ENCODE results near the gene SERAC1.
"Not testable (repeated sequence)": the region's sequence is repeated elsewhere in the genome, so short reads cannot be mapped to it uniquely, and the experiment has no call there.

The SERAC1 gene

DNA sequence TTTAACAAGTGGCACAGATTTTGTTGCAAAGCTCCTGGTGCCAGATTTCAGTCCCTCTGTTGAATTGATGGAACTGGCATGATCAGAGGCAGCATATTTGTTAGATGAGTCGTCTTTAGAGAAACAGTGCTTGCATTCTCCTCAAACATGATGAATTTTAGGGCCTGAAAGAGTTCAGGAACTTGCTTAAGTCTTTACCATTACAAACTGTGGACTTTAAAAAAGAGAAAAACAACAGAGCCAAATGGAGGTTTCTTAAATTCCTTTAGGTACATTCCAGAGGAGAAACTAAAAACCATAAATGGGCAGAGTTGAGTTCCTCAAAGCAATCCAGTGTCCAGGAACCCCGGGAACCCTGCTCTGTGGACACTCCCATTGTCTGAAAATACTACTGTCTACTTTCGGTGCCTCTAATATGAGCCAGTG lies 2.6 kb upstream of the SERAC1 start:
- TF ChIP-seq, protein P1, sequence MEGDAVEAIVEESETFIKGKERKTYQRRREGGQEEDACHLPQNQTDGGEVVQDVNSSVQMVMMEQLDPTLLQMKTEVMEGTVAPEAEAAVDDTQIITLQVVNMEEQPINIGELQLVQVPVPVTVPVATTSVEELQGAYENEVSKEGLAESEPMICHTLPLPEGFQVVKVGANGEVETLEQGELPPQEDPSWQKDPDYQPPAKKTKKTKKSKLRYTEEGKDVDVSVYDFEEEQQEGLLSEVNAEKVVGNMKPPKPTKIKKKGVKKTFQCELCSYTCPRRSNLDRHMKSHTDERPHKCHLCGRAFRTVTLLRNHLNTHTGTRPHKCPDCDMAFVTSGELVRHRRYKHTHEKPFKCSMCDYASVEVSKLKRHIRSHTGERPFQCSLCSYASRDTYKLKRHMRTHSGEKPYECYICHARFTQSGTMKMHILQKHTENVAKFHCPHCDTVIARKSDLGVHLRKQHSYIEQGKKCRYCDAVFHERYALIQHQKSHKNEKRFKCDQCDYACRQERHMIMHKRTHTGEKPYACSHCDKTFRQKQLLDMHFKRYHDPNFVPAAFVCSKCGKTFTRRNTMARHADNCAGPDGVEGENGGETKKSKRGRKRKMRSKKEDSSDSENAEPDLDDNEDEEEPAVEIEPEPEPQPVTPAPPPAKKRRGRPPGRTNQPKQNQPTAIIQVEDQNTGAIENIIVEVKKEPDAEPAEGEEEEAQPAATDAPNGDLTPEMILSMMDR (conservative IDR thresholded peaks at IDR 0.05), result no peak
- no peak for TF ChIP-seq ZFX (IDR thresholded peaks at IDR 0.05)
- no peak overlapping the region for H3K27ac ChIP-seq

DNA sequence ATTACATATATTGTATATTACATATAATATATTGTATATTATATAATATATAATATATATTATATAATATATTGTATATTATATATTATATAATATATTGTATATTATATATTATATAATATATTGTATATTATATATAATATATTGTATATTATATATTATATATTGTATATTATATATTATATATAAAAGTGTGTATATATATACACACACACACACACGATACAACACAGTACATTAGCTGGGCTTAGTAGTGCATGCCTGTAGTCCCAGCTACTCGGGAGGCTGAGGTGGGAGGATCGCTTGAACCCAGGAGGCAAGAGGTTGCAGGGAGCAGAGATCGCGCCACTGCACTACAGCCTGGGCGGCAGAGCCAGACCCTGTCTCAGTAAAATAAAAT lies 1.6 kb upstream of the SERAC1 start:
- H3K27ac ChIP-seq, result not testable (repeated sequence)

DNA sequence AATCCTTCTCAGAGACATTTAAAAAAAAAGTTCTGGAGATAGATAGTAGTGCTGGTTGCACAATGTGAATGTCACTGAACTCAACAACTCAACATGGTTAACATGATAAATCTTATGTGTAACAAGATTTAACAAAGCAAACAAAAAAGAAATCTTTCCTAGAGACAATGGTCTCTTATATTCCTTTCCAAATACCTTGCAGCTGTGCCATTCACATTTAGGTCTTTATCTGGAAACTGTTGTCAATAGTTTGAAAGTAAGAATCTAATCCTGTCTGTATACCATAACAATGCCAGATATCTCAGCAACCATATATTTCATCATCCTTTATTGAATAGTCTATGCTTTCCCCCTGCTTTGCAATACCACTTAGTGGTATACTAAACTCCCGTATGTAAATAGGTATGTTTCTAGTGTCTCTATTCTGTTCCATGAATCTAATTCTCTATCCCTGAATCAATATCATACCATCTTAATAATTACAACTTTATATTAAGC lies 2.1 kb downstream of the SERAC1 start:
- H3K27ac ChIP-seq, result no peak overlapping the region
- TF ChIP-seq, protein P1 (conservative IDR thresholded peaks at IDR 0.05), result no peak
- no peak for TF ChIP-seq ZFX (IDR thresholded peaks at IDR 0.05)

DNA sequence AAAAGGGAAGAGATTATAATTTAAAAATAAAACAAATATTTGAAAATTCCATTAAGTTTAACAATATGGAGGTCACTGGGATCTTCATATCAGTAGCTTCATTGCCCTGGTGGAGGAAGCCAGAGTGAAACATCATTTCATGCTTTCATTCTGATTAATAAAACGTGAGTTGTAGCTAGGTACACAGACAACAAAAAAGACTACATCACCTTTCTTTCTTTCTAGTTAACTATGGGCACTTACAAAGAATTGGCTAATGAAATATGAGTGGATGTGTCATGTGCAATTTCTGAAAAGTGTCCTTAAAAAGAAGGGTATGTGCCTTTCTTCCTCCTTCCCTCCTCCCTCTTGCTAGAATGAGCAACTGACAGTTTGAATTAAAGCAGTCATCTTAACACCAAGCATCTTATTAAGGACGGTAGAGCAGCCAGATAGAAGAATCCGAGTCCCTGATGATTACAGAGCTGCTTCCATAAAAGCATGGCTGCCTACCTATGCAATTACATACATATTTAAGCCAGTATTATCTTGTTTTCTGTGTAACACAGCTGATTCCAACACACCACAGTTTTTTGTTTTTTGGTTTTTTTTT lies 3.4 kb downstream of the SERAC1 start:
- no peak overlapping the region for H3K27ac ChIP-seq
- TF ChIP-seq, protein P1 (conservative IDR thresholded peaks at IDR 0.05), result no peak

DNA sequence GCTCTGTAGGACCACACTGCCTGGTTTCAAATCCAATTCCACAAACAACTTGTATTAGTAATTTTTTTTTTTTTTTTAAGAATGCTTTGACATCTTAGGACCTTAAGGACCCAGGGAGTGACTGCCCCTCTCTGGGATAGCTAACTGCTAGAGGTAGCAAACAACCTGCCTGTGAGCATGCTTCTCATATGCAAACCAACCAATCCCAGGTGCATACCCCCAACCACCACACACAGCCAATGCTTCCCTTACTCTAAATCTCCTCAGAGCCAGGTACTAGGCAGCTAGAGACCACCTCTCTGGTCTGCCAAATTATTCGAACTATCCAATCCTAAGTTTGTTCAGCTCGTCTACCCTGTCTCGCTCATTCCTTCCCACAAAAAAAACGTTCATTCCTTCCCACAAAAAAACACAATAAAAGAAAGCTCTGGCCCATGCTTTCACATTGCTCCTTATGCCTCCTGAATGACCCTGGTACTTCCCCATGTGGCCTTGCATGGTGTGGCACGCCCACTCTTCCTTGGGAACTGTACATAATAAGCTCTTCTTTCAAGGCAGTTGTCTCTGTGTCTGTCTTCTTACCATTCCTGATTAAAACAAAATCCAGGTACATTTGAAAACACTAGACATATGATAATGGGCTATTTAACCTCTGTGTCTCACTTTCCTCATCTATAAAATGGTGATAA lies 6.4 kb downstream of the SERAC1 start:
- H3K27ac ChIP-seq, result no peak overlapping the region
- TF ChIP-seq ZFX (IDR thresholded peaks at IDR 0.05), result no peak
- TF ChIP-seq, protein P1 (conservative IDR thresholded peaks at IDR 0.05), result no peak

DNA sequence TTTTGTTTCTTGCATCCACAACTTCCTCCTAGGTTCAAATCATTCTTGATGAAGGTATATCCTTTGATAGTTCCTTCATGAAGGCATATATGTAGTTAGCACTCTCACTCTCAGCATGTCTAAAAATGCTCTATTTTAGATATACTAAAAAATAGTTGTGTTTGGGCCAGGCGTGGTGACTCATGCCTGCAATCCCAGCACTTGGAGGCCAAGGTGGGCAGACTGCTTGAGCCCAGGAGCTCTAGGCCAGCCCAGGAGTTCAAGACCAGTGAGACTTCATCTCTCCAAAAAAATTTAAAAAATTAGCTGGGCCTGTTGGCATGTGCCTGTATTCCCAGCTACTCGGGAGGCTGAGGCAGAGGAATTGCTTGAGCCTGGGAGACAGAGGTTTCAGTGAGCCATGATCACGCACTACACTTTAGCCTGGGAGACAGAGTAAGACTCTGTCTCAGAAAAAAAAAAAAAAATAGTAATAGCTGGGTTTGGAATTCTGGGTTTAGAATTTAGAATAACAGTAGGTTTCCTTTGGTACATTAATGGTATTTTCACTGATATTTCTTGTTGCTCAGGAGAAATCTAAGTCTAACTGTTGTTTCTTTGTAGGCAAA lies 7.0 kb downstream of the SERAC1 start:
- TF ChIP-seq, protein P1 (conservative IDR thresholded peaks at IDR 0.05), result no peak
- no peak for TF ChIP-seq ZFX (IDR thresholded peaks at IDR 0.05)
- H3K27ac ChIP-seq, result no peak overlapping the region

DNA sequence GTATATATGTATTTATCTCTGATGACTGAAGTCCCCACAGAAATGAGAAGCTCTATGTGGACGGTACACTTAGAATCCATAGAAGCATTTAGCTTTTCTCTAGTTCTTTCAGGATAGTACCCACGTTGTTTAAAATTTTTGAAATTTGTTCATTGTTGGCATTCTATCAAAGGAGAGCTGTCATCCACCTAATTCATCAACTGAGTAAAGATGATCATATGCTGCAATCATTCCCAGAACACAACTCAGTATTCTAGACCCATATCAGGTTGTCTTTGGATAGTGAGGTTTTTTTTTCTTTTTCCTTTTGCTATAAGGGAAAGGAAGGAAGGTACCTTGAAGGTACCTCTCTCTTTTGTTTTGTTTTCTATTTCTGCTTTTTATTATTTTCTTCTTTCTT lies 9.3 kb downstream of the SERAC1 start:
- H3K27ac ChIP-seq, result no peak overlapping the region
- TF ChIP-seq, protein P1 (conservative IDR thresholded peaks at IDR 0.05), result no peak
- no peak for TF ChIP-seq ZFX (IDR thresholded peaks at IDR 0.05)
